ENCODE results near the gene RNF11. TPM values are rescaled to one million over a fixed set of nuclear protein-coding genes. Genes with fewer than 3 reads are reported as not detected.
A peak's percentile ranks its signal among the peaks of the same experiment; 100 is the strongest.

The RNF11 gene
- total and polyA plus RNA-seq, 7 donors, result 44.6 to 123 (median 105) TPM

- peak; percentile 61 for DNase-seq
- intact Hi-C loops (cut with DNase I), result no loop called here
- WGBS, 2 donors, result 72 to 88% methylated on average over 8 of the region's 8 CpGs
Observed at GRCh38 chr1:51309291-51309690, 73.2 kb downstream of the RNF11 start.

GRCh38 chr1:51310871-51311613, 75.0 kb downstream of the RNF11 start:
- WGBS, 2 donors, result 59 to 87% methylated on average over 15 of the region's 15 CpGs
- H3K27me3 ChIP-seq, result no peaks in the 10 kb centered on the region
- H3K9me3 ChIP-seq, result no peaks in the 10 kb centered on the region
- TF ChIP-seq POLR2AphosphoS5 (IDR thresholded peaks at IDR 0.05) (no peak), EP300 (IDR thresholded peaks at IDR 0.05) (no peak), POLR2A (IDR thresholded peaks at IDR 0.05) (no peak), CTCF (IDR thresholded peaks at IDR 0.05) (no peak)
- no peaks in the 10 kb centered on the region for H3K36me3 ChIP-seq
- intact Hi-C loops (cut with DNase I), result no loop called here
- DNase-seq, result peak; percentile 43
- H3K4me1 ChIP-seq, result peaks cover 0 to 7% (median 0%) of the 10 kb centered on the region in 4 donors
- H3K27ac ChIP-seq, result no peak overlapping the region
- H3K4me3 ChIP-seq, result no peak overlapping the region

More at GRCh38 chr1:51309291-51309690, 73.2 kb downstream of the RNF11 start:
- H3K36me3 ChIP-seq, result no peaks in the 10 kb centered on the region
- TF ChIP-seq POLR2A (IDR thresholded peaks at IDR 0.05) (no peak), EP300 (IDR thresholded peaks at IDR 0.05) (no peak), POLR2AphosphoS5 (IDR thresholded peaks at IDR 0.05) (no peak)
- H3K9me3 ChIP-seq, result no peaks in the 10 kb centered on the region
- H3K27ac ChIP-seq, result no peak overlapping the region
- H3K4me3 ChIP-seq, result no peak overlapping the region
- H3K4me1 ChIP-seq, result peaks cover 0 to 5% (median 0%) of the 10 kb centered on the region in 4 donors
- no peaks in the 10 kb centered on the region for H3K27me3 ChIP-seq

- no peaks in the 10 kb centered on the region for H3K9me3 ChIP-seq
- peaks cover 0 to 7% (median 0%) of the 10 kb centered on the region in 4 donors for H3K4me1 ChIP-seq
- no peak overlapping the region for H3K4me3 ChIP-seq
- H3K27me3 ChIP-seq, result no peaks in the 10 kb centered on the region
- H3K27ac ChIP-seq, result no peak overlapping the region
- TF ChIP-seq CTCF (IDR thresholded peaks at IDR 0.05) (no peak), POLR2A (IDR thresholded peaks at IDR 0.05) (no peak), POLR2AphosphoS5 (IDR thresholded peaks at IDR 0.05) (no peak), EP300 (IDR thresholded peaks at IDR 0.05) (no peak)
- intact Hi-C loops (cut with DNase I), result no loop called here
- no peak for DNase-seq
- H3K36me3 ChIP-seq, result no peaks in the 10 kb centered on the region
- 63 to 88% methylated on average over 5 of the region's 5 CpGs for WGBS, 2 donors
Observed at GRCh38 chr1:51311826-51312225, 75.8 kb downstream of the RNF11 start.

- no peak overlapping the region for H3K4me3 ChIP-seq
- TF ChIP-seq POLR2AphosphoS5 (IDR thresholded peaks at IDR 0.05) (no peak), EP300 (IDR thresholded peaks at IDR 0.05) (no peak), CTCF (IDR thresholded peaks at IDR 0.05) (no peak)
- WGBS, 2 donors, result 79 to 86% methylated on average over 4 of the region's 4 CpGs
- no peaks in the 10 kb centered on the region for H3K36me3 ChIP-seq
- no peak for DNase-seq
- H3K9me3 ChIP-seq, result no peaks in the 10 kb centered on the region
- peaks cover 0 to 7% (median 0%) of the 10 kb centered on the region in 4 donors for H3K4me1 ChIP-seq
- intact Hi-C loops (cut with DNase I), result no loop called here
- H3K27me3 ChIP-seq, result no peaks in the 10 kb centered on the region
- H3K27ac ChIP-seq, result no peak overlapping the region
Observed at GRCh38 chr1:51312718-51313117, 76.6 kb downstream of the RNF11 start.

GRCh38 chr1:51313268-51313852, 77.3 kb downstream of the RNF11 start:
- no peaks in the 10 kb centered on the region for H3K9me3 ChIP-seq
- no peak overlapping the region for H3K4me3 ChIP-seq

More at GRCh38 chr1:51313268-51313852, 77.3 kb downstream of the RNF11 start:
- no peaks in the 10 kb centered on the region for H3K36me3 ChIP-seq
- TF ChIP-seq EP300 (IDR thresholded peaks at IDR 0.05), result no peak
- TF ChIP-seq POLR2A (IDR thresholded peaks at IDR 0.05), result no peak
- no peak for TF ChIP-seq POLR2AphosphoS5 (IDR thresholded peaks at IDR 0.05)
- TF ChIP-seq CTCF (IDR thresholded peaks at IDR 0.05), result no peak
- no peak for DNase-seq
- peak overlapping the region in 1 of 4 donors; percentile 3 for H3K27ac ChIP-seq
- intact Hi-C loops (cut with DNase I), result no loop called here
- 89 to 92% methylated on average over 5 of the region's 5 CpGs for WGBS, 2 donors
- H3K4me1 ChIP-seq, result peaks cover 0 to 7% (median 0%) of the 10 kb centered on the region in 4 donors
- no peaks in the 10 kb centered on the region for H3K27me3 ChIP-seq

All from sigmoid colon (tissue), 7 donors.